ENCODE measurements around the gene ZC3H10.

GRCh38 chr12:56104109-56104814, 13.8 kb upstream of the ZC3H10 start, which contains the start of gene PA2G4:
- TF ChIP-seq ZNF274 (IDR thresholded peaks at IDR 0.05; ENCODE audit: low read depth, low read length) = no peak
- no peak for TF ChIP-seq YY1 (IDR thresholded peaks at IDR 0.05; ENCODE audit: insufficient read depth, insufficient read length)
- TF ChIP-seq SUZ12 (IDR thresholded peaks at IDR 0.05; ENCODE audit: extremely low read depth, insufficient read depth, insufficient read length) = no peak
